OCI-LY7 (cell line): ENCODE measurements around the gene SLC16A13.

ENCODE experiments used
- CTCF ChIP-seq: fragments of 200-600 bp; sonication (generic); conservative IDR thresholded peaks from 2 replicates; pipeline ENCODE4 v1.5.1; 2014; ENCODE audit warnings: mild to moderate bottlenecking, antibody characterized with exemption, low read length, moderate library complexity, mixed read lengths
- EZH2phosphoT487 ChIP-seq: fragments of 200-600 bp; sonication (generic); IDR thresholded peaks from 2 replicates; pipeline ENCODE4 v1.6.1; 2018; ENCODE audit warnings: low read depth, borderline replicate concordance, mild to moderate bottlenecking, mixed run types, antibody characterized with exemption, low read length, moderate library complexity, mixed read lengths

GRCh38 chr17:7074931-7075330 lies 39.1 kb downstream of the SLC16A13 start:
- no peak for TF ChIP-seq CTCF
- no peak for TF ChIP-seq EZH2phosphoT487
